Astrocyte of the spinal cord (primary cell): ENCODE results near the gene SH3RF1.

Experiments
- DNase-seq: peaks from one replicate; pipeline ENCODE4 v3.0.0; 2011; ENCODE audit warnings: low read depth, low spot score
- H3K4me3 ChIP-seq: 2 replicates; pipeline ENCODE4 v1.5.1; 2011; ENCODE audit warnings: low read depth, mild to moderate bottlenecking, low read length, moderate library complexity
- in situ Hi-C: cut with HindIII; loops from 2 replicates; pipeline ENCODE4 v1.10.0; 2017; ENCODE audit warnings: low sequenced_read_pairs
- TF ChIP-seq, protein P1 (sequence below): IDR thresholded peaks from 2 replicates; pipeline ENCODE4 v1.5.1; 2012; ENCODE audit warnings: low read depth, mild to moderate bottlenecking, low read length, inconsistent platforms

SH3RF1 gene

DNA sequence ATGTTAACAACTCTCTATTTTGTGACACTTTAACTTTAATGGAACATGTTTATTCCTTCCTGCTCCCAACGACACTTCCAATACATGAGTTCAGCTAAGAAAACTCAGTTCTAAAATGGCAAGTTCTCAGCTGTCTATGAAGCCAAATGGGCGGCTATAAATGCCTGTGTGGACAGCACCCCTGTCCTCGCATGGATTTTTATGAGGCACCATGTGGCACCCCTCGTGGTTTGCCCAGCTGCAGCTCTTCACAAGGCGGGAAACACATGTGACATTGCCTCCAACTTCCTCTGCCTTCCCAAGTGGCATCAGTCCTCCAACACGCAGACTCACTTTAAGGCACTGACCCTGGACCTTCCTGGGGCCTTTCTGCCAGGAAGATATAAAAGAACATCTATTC, 48.0 kb downstream of the SH3RF1 start:
- TF ChIP-seq, protein P1, sequence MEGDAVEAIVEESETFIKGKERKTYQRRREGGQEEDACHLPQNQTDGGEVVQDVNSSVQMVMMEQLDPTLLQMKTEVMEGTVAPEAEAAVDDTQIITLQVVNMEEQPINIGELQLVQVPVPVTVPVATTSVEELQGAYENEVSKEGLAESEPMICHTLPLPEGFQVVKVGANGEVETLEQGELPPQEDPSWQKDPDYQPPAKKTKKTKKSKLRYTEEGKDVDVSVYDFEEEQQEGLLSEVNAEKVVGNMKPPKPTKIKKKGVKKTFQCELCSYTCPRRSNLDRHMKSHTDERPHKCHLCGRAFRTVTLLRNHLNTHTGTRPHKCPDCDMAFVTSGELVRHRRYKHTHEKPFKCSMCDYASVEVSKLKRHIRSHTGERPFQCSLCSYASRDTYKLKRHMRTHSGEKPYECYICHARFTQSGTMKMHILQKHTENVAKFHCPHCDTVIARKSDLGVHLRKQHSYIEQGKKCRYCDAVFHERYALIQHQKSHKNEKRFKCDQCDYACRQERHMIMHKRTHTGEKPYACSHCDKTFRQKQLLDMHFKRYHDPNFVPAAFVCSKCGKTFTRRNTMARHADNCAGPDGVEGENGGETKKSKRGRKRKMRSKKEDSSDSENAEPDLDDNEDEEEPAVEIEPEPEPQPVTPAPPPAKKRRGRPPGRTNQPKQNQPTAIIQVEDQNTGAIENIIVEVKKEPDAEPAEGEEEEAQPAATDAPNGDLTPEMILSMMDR, result no peak
- in situ Hi-C loops, result no loop called here
- no peak overlapping the region for H3K4me3 ChIP-seq
- no peak for DNase-seq

GRCh38 chr4:169221662-169222061, 49.1 kb downstream of the SH3RF1 start:
- no peak for DNase-seq
- in situ Hi-C loops, result no loop called here
- no peak overlapping the region for H3K4me3 ChIP-seq
- TF ChIP-seq, protein P1, result no peak

DNA sequence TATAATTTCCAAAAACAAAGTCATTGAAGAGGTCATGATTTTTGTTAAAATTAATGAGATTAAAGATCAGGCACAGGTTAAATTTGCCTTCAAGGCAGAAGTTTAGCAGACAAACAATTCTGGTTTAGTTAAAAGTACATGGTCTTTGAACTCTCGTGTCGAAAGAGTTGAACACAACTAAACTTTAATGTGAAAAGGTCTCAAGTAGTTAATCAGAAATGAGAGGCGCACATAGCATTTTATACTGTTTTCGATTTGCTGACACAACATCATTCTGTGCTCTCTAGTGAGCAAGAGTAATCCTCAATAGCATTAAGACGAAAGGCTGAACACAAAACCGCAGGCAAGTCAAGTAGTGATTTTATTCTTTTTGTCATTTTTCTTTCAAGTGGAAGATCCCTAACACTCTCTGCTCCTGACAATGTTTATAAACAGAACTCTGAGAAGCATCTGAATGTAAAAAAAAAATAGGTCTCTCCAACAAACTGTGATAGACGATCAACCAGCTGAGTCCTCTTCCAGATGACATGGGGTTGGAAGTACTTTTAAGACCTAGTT, 49.8 kb downstream of the SH3RF1 start:
- DNase-seq, result no peak
- no peak overlapping the region for H3K4me3 ChIP-seq
- TF ChIP-seq, protein P1, result no peak
- in situ Hi-C loops, result no loop called here

- no peak for DNase-seq
- in situ Hi-C loops, result no loop called here
- no peak overlapping the region for H3K4me3 ChIP-seq
- TF ChIP-seq, protein P1, result no peak
Measured at GRCh38 chr4:169220447-169220846, 50.3 kb downstream of the SH3RF1 start.

GRCh38 chr4:169219440-169219839, 51.3 kb downstream of the SH3RF1 start:
- in situ Hi-C loops, result no loop called here
- no peak for DNase-seq
- TF ChIP-seq, protein P1, result no peak
- H3K4me3 ChIP-seq, result no peak overlapping the region

DNA sequence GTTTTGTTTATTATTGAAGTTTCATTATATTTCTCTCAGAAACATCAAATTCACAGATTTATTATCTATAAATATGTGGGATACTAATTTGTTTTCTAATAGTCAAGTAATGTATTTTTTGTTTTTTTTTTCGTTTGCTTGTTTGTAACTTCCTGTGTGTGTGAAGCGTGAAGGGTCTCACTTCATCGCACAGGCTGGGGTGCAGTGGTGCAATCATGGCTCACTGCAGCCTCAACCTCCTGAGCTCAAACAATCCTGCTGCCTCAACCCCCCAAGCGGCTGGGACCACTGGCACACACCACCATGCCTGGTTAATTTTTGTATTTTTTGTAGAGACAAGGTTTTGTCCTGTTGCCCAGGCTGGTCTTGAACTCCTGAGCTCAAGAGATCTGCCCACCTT, 55.1 kb downstream of the SH3RF1 start:
- TF ChIP-seq, protein P1, result no peak
- DNase-seq, result no peak
- in situ Hi-C loops, result no loop called here
- no peak overlapping the region for H3K4me3 ChIP-seq

GRCh38 chr4:169212981-169213380, 57.8 kb downstream of the SH3RF1 start:
- DNase-seq, result no peak
- H3K4me3 ChIP-seq, result no peak overlapping the region
- in situ Hi-C loops, result no loop called here
- TF ChIP-seq, protein P1, result no peak
